Spleen (tissue), 11 donors: Measurements from ENCODE around the gene ZBTB3. TPM values are rescaled to one million over a fixed set of nuclear protein-coding genes. Genes with fewer than 3 reads are reported as not detected.
A peak's percentile ranks its signal among the peaks of the same experiment; 100 is the strongest.

Experiments
- DNase-seq: peaks from one replicate; pipeline ENCODE4 v3.0.0-alpha.2; 2020
- H3K27ac ChIP-seq, 8 donors: fragments of 200-600 bp; sonication (generic) in 7 of 8; 1 replicate in 4 of 8; 2 replicates in 4 of 8; pipeline versions ENCODE4 v1.5.0 to v1.8.0; 2016 to 2021; ENCODE audit warnings: inconsistent platforms in 4 of 8, mild to moderate bottlenecking in 4 of 8, moderate library complexity in 1 of 8
- H3K27me3 ChIP-seq, 7 donors: fragments of 200-600 bp; sonication (generic) in 6 of 7; replicated peaks in 1 of 7; 1 replicate in 4 of 7; 2 replicates in 3 of 7; pipeline versions ENCODE4 v1.5.0 to v1.8.0; 2016 to 2021; ENCODE audit warnings: inconsistent platforms in 3 of 7, mild to moderate bottlenecking in 1 of 7
- H3K36me3 ChIP-seq, 6 donors: fragments of 200-600 bp; sonication (generic) in 5 of 6; 1 replicate in 4 of 6; 2 replicates in 2 of 6; pipeline versions ENCODE4 v1.5.0 to v1.8.0; 2016 to 2021; ENCODE audit warnings: inconsistent platforms in 2 of 6
- H3K4me1 ChIP-seq, 6 donors: fragments of 200-600 bp; sonication (generic) in 5 of 6; 1 replicate in 3 of 6; 2 replicates in 3 of 6; pipeline versions ENCODE4 v1.5.0 to v1.8.0; 2016 to 2021; ENCODE audit warnings: inconsistent platforms in 3 of 6
- H3K4me3 ChIP-seq, 8 donors: fragments of 200-600 bp; sonication (generic) in 7 of 8; 1 replicate in 4 of 8; 2 replicates in 4 of 8; pipeline versions ENCODE4 v1.5.0 to v1.8.0; 2016 to 2021; ENCODE audit warnings: inconsistent platforms in 4 of 8, mild to moderate bottlenecking in 4 of 8, moderate library complexity in 2 of 8
- H3K9me3 ChIP-seq, 8 donors: fragments of 200-600 bp; sonication (generic) in 7 of 8; 1 replicate in 4 of 8; 2 replicates in 4 of 8; pipeline versions ENCODE4 v1.5.0 to v1.8.0; 2016 to 2021; ENCODE audit warnings: inconsistent platforms in 4 of 8
- CTCF ChIP-seq, 11 experiments: fragments of 200-600 bp in 7 of 11; fragments of 450-650 bp in 4 of 11; sonication (generic) in 4 of 11; IDR thresholded peaks in 8 of 11; conservative IDR thresholded peaks in 3 of 11; 1 replicate in 7 of 11; 2 replicates in 4 of 11; pipeline versions ENCODE4 v1.4.0 to v1.8.0; 2016 to 2021; ENCODE audit warnings: antibody characterized with exemption in 11 of 11, inconsistent platforms in 4 of 11, mild to moderate bottlenecking in 1 of 11
- POLR2A ChIP-seq, 3 donors: fragments of 450-650 bp; IDR thresholded peaks; one replicate each; pipeline ENCODE4 v1.5.1; 2017; ENCODE audit warnings: antibody characterized with exemption in 3 of 3, mild to moderate bottlenecking in 1 of 3
- POLR2AphosphoS5 ChIP-seq, 3 donors: sonication (generic); formaldehyde crosslinking; IDR thresholded peaks; one replicate each; pipeline ENCODE4 v1.5.1; 2017; ENCODE audit warnings: antibody characterized with exemption in 3 of 3
- WGBS, 5 donors: extraction: QIAGEN DNeasy Blood & Tissue Kit in 3 of 5; methylation state at CpG; one replicate each; pipeline versions ENCODE4 v1.1.5 to v1.1.7; 2013 to 2018; 5-methylcytosine and 5-hydroxymethylcytosine counted together
- intact Hi-C: fragments of 100-400 bp; cut with DNase I; formaldehyde crosslinking; loops from one replicate; pipeline ENCODE4 v1.15.0; 2023; ENCODE audit warnings: low total_unique reads
- polyA plus RNA-seq, 3 donors: library from polyadenylated mRNA; stranded (reverse); fragments of 200-250 nt; gene quantifications; one replicate each; pipeline ENCODE4 v1.2.1, GENCODE V29; 2013
- total RNA-seq, 7 donors: library from RNA; depleted of rRNA in 3 of 7; stranded (reverse); fragments of >200 nt in 3 of 7; fragmentation: NEBNext Ultra II Directional in 4 of 7; extraction: Animal tissue kit (Norgen Biotek cat#: 25700) in 4 of 7; gene quantifications; one replicate each; pipeline versions ENCODE4 v1.1.0 to v1.2.1, GENCODE V29; 2016 to 2021
- donor health status: healthy with polysubstance abuse.
- donor health status: DM: no; HTN: no; CAD: no; lungs with moderate emphysema.
- donor health status: DM: no; HTN: no; CAD: no.
- donor health status: Bipolar disorder and iron deficiency.
- donor health status: healthy.
- donor health status: DM: no; HTN: no; CAD: no.
- donor health status: DM: yes; HTN: yes; CAD: no.

The ZBTB3 gene
- total and polyA plus RNA-seq, 10 donors = 3.2 to 14.5 (median 10.0) TPM

- peaks cover 12 to 100% (median 96%) of the 10 kb centered on the region in 6 donors for H3K36me3 ChIP-seq
- TF ChIP-seq POLR2AphosphoS5 (IDR thresholded peaks at IDR 0.05) = peak in 2 of 3 donors; percentile 10 to 17
- no peak for TF ChIP-seq POLR2A (IDR thresholded peaks at IDR 0.05)
- DNase-seq = no peak
- no peaks in the 10 kb centered on the region for H3K9me3 ChIP-seq
- peak overlapping the region in 1 of 8 donors; percentile 31 for H3K27ac ChIP-seq
- no peak overlapping the region for H3K4me3 ChIP-seq
- WGBS, 5 donors = 85 to 92% (median 88%) methylated on average over 11 of the region's 11 CpGs
- H3K27me3 ChIP-seq = no peaks in the 10 kb centered on the region
- peaks cover 0 to 90% (median 27%) of the 10 kb centered on the region in 6 donors for H3K4me1 ChIP-seq
- intact Hi-C loops = no loop called here
Measured at GRCh38 chr11:62716816-62717215, 37.1 kb downstream of the ZBTB3 start.

DNA sequence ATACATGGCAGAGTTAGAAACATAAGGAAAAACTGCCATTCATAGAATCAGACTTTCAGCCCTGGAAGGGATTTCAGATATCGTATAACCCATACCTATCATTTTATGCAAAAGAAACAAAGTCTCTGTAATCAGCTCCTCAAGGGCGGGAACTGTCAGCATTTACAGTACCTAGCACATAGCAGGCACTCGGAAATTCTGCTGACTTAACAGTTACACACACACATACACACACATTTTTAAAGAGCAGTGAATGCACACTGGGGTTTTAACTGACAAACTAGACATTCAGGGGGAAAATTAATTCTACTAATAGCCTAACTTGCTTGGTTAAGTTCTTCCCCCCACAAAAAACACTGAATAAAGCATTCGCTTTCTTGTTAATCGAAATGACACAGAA is 37.8 kb downstream of the ZBTB3 start:
- WGBS, 5 donors = 89 to 97% (median 91%) methylated on average over 5 of the region's 5 CpGs
- Histone ChIP-seq H3K36me3 (peaks cover 6 to 100% (median 96%) of the 10 kb centered on the region in 6 donors), H3K27me3 (no peaks in the 10 kb centered on the region), H3K4me3 (no peak overlapping the region), H3K4me1 (peaks cover 0 to 85% (median 25%) of the 10 kb centered on the region in 6 donors), H3K27ac (no peak overlapping the region), H3K9me3 (no peaks in the 10 kb centered on the region)
- no peak for DNase-seq
- TF ChIP-seq POLR2AphosphoS5 (IDR thresholded peaks at IDR 0.05) = no peak
- no peak for TF ChIP-seq CTCF (IDR thresholded peaks at IDR 0.05 in 8 of 11, conservative IDR thresholded peaks at IDR 0.05 in 3 of 11)
- no peak for TF ChIP-seq POLR2A (IDR thresholded peaks at IDR 0.05)
- intact Hi-C loops = no loop called here

DNA sequence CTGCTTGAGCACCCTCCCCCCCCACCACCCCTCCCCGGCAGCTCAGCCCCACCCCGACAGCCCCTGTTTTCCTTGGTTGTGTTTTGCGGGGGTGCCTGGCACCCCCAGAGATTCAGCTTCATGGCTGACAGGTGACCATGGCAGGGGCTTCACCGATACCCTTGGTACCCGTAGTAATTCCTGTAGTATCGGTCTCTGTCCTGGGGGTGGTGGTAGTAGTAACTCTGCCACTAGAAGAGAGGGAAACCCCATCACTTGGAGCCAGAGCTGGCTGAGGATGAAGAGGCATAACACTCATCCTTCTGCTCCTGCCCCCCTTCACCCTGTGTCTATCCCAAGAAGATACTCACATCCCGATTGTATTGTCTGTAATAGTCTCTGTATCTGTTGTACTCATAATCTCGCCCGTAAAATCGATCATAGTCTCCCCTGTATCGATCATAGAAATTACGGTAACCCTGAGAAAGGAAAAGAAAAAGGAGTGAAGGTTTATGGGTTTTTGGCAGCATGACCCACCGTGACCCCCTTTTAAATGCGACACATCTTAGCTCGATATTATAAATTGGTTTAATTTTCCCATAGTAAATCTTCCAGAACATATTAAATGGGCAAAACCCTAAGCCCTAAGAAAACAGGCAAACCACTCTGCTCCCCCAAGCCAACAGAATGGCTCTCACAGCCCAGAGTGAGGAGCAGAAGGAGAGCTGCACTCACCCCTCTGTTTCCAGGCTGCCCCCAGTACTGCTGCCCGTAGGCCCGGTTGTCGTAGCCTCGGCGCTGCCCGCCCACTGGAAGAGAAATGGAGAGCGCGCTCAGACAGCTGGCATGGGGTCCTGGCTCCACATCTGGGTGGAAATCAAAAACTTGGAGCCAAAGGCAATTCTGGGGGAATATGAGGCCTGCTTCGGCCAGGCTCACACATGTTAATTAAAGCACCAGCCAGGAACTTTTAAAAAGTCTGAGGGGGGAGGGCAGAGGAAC is 38.5 kb downstream of the ZBTB3 start:
- TF ChIP-seq POLR2AphosphoS5 (IDR thresholded peaks at IDR 0.05) (peak in 2 of 3 donors; percentile 27 to 61), POLR2A (IDR thresholded peaks at IDR 0.05) (no peak), CTCF (IDR thresholded peaks at IDR 0.05 in 8 of 11, conservative IDR thresholded peaks at IDR 0.05 in 3 of 11) (no peak)
- H3K4me1 ChIP-seq = peaks cover 2 to 87% (median 28%) of the 10 kb centered on the region in 6 donors
- intact Hi-C loops = no loop called here
- 89 to 97% (median 94%) methylated on average over 23 to 24 of the region's 24 CpGs for WGBS, 5 donors
- H3K27ac ChIP-seq = no peak overlapping the region
- H3K4me3 ChIP-seq = no peak overlapping the region
- no peaks in the 10 kb centered on the region for H3K9me3 ChIP-seq
- H3K27me3 ChIP-seq = no peaks in the 10 kb centered on the region
- peaks cover 5 to 100% (median 93%) of the 10 kb centered on the region in 6 donors for H3K36me3 ChIP-seq
- DNase-seq = no peak

DNA sequence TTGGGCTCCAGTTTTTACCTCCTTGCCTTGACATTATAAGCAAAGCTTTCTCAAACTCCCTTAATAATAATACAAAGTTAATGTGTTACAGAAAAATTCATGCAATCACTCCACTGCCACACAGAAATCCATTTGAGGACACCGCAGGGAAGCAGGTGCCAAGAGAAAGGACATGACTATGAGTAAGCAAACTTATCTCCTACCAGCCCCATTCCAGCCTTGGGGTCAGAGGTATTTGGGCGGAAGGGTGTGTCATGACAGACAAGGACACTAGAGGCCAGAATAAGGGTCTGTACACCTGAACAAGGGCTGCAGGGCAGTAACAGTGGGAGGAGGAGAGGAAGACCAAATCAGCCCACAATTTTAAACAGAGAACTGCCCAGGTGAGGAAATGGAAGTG is 40.6 kb downstream of the ZBTB3 start:
- Histone ChIP-seq H3K27me3 (no peaks in the 10 kb centered on the region), H3K27ac (peak overlapping the region; percentile 5 to 61 (median 46)), H3K4me3 (no peak overlapping the region), H3K9me3 (no peaks in the 10 kb centered on the region), H3K36me3 (peaks cover 0 to 83% (median 74%) of the 10 kb centered on the region in 6 donors), H3K4me1 (peaks cover 14 to 86% (median 43%) of the 10 kb centered on the region in 6 donors)
- intact Hi-C loops = no loop called here
- TF ChIP-seq POLR2AphosphoS5 (IDR thresholded peaks at IDR 0.05) (peak in 1 of 3 donors; percentile 20), POLR2A (IDR thresholded peaks at IDR 0.05) (no peak)
- WGBS, 5 donors = 83 to 89% (median 85%) methylated on average over 2 of the region's 2 CpGs
- no peak for DNase-seq

DNA sequence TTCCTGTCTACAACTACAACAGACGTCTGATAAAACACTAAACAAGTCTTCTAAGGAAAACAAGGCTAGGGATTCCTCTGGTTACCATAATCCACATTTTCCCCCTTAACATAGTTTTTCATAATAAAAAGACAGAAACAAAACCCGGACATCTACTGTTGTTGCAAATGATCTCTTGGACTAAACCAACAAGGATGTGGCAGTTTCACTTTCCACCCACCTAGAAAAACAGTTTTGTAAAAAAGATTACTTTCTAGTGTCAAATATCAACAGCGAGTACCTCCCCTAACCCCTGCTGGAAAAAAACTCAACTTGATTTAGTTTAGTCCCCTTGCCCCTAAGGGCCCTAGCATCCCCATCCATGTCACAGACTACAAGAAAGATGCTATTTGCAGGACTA is 41.1 kb downstream of the ZBTB3 start:
- no peak for TF ChIP-seq POLR2A (IDR thresholded peaks at IDR 0.05)
- TF ChIP-seq CTCF (IDR thresholded peaks at IDR 0.05 in 8 of 11, conservative IDR thresholded peaks at IDR 0.05 in 3 of 11) = no peak
- no peak for TF ChIP-seq POLR2AphosphoS5 (IDR thresholded peaks at IDR 0.05)
- Histone ChIP-seq H3K4me1 (peaks cover 15 to 86% (median 48%) of the 10 kb centered on the region in 6 donors), H3K27me3 (no peaks in the 10 kb centered on the region), H3K27ac (peak overlapping the region in 6 of 8 donors; percentile 39 to 61 (median 48)), H3K4me3 (no peak overlapping the region), H3K36me3 (peaks cover 0 to 78% (median 69%) of the 10 kb centered on the region in 6 donors), H3K9me3 (no peaks in the 10 kb centered on the region)
- 57 to 67% (median 65%) methylated on average over 3 of the region's 3 CpGs for WGBS, 5 donors
- intact Hi-C loops = no loop called here
- DNase-seq = no peak
